Measurements from ENCODE around the gene TTF2.
"Not testable (repeated sequence)": the region's sequence is repeated elsewhere in the genome, so short reads cannot be mapped to it uniquely, and the experiment has no call there.

The TTF2 gene

DNA sequence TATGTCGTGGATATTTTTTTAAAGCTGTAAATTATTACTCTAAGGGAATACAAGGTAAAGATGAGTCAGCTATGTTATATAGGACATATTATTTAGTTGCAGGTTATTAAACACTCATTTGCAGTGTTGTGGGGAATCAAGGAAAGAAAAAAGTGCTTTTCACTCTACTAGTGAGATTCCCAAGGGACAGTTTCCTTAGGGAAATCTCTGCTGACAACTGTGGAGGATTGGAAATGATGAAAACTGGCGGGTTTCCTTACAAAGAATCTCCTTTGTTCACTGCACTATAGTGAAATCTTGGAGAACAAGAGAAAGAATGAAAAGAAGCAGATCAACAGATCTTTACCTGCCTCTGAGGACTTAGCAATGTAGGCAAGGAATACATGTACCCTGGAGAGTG is 85.9 kb downstream of the TTF2 start:
- Histone ChIP-seq H4K20me1 (no peaks in the 10 kb centered on the region), H3K4me2 (no peak overlapping the region), H3K9me3 (peaks cover under 1% of the 10 kb centered on the region; the same call in 1 of the 2 replicates), H3K4me1 (no peaks in the 10 kb centered on the region), H3K27me3 (no peaks in the 10 kb centered on the region), H3K36me3 (no peaks in the 10 kb centered on the region), H3K9ac (no peak overlapping the region), H3K27ac (no peak overlapping the region), H3K4me3 (no peak overlapping the region)
- TF ChIP-seq Cebpa-rat (IDR thresholded peaks at IDR 0.05), result no peak

DNA sequence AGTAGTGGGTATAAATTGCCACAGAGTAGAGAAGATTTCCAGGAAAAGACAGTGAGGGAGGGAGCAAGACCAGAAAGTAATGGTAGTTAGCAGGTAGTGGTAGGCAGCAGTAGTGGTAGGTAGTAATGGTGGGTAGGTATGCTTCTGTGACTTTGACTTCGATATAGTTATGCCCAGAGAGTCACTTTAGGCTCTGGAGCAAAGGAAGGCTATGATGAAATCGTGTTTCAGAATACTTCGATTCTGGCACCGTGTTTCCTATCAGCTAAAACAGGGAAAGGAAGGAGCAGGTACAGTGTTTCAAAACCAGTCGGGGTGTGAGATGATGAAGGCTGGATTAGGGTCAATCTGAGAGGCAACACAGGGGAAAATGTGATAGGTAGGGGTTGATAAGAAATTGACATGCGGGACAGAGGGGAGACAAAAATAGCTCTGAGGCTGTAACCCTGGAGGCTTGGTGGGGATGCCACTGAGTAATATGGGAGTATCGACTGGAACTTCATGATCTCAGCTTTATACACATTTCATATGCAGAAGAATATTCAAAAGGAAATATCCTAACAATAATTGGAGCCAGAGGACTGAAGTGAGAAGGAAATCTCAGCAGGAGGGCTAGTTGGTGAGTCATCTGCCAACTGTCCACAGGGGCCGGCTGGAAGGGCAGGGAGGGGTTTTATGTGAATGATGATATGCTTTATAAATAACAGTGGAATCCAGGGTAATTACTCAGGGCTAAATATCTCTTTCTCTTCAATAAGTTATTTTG is 86.6 kb downstream of the TTF2 start:
- no peak for TF ChIP-seq Cebpa-rat (IDR thresholded peaks at IDR 0.05)
- Histone ChIP-seq H3K4me3 (no peak overlapping the region), H3K36me3 (no peaks in the 10 kb centered on the region), H4K20me1 (no peaks in the 10 kb centered on the region), H3K27me3 (no peaks in the 10 kb centered on the region), H3K9ac (no peak overlapping the region), H3K9me3 (peaks cover 7% of the 10 kb centered on the region), H3K4me2 (no peak overlapping the region), H3K27ac (no peak overlapping the region), H3K4me1 (no peaks in the 10 kb centered on the region)

DNA sequence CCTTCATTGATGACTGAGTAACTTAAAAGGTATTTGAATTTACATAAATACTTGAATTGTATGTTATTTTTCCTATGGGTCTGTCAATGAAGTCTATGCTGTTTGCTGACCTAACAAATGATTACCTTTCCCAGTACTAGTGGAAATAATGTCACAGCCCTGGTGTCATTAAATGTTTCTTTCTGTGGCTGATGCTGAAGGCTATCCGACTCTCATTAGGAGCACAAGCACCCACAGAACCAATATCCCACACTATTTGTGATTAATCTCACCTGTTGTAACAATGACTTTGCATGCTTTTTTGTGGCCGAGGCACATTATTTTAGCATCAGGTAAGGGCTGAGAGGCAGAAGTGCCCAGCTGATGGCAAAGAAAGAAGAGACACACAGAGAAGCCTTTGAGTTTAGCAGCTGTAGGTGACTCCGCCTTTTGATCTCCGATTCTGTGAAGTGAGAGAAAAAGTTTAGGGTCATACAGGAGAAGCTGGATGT is 87.3 kb downstream of the TTF2 start:
- H3K4me1 ChIP-seq, result no peaks in the 10 kb centered on the region
- no peaks in the 10 kb centered on the region for H3K27me3 ChIP-seq
- no peaks in the 10 kb centered on the region for H3K36me3 ChIP-seq
- TF ChIP-seq Cebpa-rat (IDR thresholded peaks at IDR 0.05), result no peak
- H3K4me2 ChIP-seq, result no peak overlapping the region
- no peak overlapping the region for H3K9ac ChIP-seq
- H3K4me3 ChIP-seq, result no peak overlapping the region
- H4K20me1 ChIP-seq, result no peaks in the 10 kb centered on the region
- no peak overlapping the region for H3K27ac ChIP-seq
- peaks cover 7% of the 10 kb centered on the region for H3K9me3 ChIP-seq

DNA sequence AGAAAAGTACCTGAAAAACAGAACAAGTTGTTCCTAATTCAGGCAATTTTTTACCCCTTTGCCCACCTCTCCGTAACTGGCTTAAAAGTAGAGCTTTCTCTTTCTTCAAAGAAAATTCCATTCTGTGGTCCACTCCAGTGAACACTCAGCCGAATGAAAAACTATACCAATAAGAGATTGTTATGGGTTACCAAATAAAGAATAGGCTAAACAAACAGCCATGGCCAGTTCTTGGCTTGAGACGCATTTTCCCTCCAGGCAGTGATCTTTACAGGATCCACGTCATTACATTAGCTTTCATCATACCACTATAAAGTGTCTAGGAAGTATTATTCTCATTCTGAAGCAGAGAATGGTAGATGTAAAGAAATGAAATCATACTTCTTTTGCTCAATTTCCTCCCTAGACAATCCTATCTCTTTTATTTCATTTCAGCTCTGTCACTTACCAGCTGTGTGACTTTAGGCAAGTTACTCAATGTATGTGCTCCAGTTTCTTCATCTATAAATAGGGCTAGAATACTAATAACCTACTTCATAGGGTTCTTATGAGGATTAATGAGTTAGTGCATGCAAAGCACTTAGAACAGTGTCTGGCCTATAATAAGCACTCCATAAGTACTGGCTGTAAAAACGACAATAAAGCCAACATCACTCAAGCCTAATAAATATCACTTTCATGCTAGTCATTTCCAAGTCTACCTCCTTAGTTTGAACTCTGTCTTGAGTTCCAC is 87.9 kb downstream of the TTF2 start:
- no peak overlapping the region for H3K27ac ChIP-seq
- H4K20me1 ChIP-seq, result no peaks in the 10 kb centered on the region
- no peak for TF ChIP-seq Cebpa-rat (IDR thresholded peaks at IDR 0.05)
- H3K27me3 ChIP-seq, result no peaks in the 10 kb centered on the region
- no peak overlapping the region for H3K4me3 ChIP-seq
- H3K4me1 ChIP-seq, result no peaks in the 10 kb centered on the region
- no peak overlapping the region for H3K9ac ChIP-seq
- H3K4me2 ChIP-seq, result no peak overlapping the region
- no peaks in the 10 kb centered on the region for H3K36me3 ChIP-seq
- peaks cover 7% of the 10 kb centered on the region for H3K9me3 ChIP-seq

DNA sequence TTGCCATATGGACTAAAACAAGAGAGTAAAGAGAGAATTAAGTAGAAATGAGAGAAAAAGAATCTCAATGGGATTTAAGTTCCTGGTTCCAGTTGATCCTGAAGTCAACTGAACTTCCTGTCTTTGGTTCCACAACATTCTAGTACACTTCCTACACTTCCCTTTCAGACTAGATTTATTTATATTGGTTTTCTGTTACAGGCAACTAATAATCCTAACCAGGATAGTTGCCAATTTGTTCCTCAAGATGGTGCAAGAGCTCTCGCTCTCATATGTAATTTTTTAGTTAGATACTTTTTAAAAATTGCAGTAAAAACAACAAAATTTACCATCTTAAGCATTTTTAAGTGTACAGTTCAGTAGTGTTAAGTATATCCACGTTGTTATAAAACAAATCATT is 90.2 kb downstream of the TTF2 start:
- H3K4me1 ChIP-seq, result no peaks in the 10 kb centered on the region
- H3K4me2 ChIP-seq, result no peak overlapping the region
- H3K9ac ChIP-seq, result no peak overlapping the region
- H3K27me3 ChIP-seq, result no peaks in the 10 kb centered on the region
- no peak for TF ChIP-seq Cebpa-rat (IDR thresholded peaks at IDR 0.05)
- no peak overlapping the region for H3K4me3 ChIP-seq
- no peak overlapping the region for H3K27ac ChIP-seq
- peaks cover 7% of the 10 kb centered on the region for H3K9me3 ChIP-seq
- no peaks in the 10 kb centered on the region for H4K20me1 ChIP-seq
- no peaks in the 10 kb centered on the region for H3K36me3 ChIP-seq

DNA sequence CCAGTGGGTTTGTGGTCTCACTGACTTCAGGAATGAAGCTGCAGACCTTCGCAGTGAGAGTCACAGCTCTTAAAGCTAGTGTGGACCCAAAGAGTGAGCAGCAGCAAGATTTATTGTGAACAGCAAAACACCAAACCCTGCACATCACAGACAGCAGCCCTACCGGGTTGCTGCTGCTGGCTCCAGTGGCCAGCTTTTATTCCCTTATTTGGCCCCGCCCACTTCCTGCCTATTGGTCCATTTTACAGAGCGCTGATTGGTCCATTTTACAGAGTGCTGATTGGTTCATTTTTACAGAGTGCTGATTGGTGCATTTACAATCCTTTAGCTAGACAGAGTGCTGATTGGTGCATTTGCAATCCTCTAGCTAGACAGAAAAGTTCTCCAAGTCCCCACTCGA is 91.2 kb downstream of the TTF2 start:
- not testable (repeated sequence) for H3K4me2 ChIP-seq, H4K20me1 ChIP-seq, H3K9ac ChIP-seq, H3K27me3 ChIP-seq, H3K27ac ChIP-seq, H3K4me1 ChIP-seq, H3K36me3 ChIP-seq, H3K4me3 ChIP-seq, H3K9me3 ChIP-seq

All from BLaER1 (cell line).